ENCODE results near the gene RCE1.
"Not testable (repeated sequence)": the region's sequence is repeated elsewhere in the genome, so short reads cannot be mapped to it uniquely, and the experiment has no call there.

Gene RCE1, protein sequence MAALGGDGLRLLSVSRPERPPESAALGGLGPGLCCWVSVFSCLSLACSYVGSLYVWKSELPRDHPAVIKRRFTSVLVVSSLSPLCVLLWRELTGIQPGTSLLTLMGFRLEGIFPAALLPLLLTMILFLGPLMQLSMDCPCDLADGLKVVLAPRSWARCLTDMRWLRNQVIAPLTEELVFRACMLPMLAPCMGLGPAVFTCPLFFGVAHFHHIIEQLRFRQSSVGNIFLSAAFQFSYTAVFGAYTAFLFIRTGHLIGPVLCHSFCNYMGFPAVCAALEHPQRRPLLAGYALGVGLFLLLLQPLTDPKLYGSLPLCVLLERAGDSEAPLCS

GRCh38 chr11:66842896-66843775 is at the start of gene RCE1:
RCE1 (plus strand) TSS chr11:66843441; CDS start chr11:66843456, 15 bp downstream.
- in situ Hi-C loops (cut with MboI; ENCODE audit: low sequenced_read_pairs) = no loop called here

DNA sequence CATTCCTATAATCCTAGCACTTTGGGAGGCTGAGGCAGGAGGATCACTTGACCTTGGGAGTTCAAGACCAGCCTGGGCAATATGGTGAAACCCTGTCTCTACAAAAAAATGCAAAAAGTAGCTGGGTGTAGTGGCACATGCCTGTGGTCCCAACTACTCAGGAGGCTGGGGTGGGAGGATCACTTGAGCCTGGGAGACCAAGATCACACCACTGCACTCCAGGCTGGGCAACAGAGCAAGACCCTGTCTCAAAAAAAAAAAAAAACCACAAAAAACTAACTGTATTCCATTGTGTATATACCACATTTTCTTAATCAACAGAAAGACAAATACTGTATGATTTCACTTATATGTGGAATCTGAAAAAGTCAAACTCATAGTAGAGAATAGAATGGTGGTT is 43.4 kb upstream of the RCE1 start:
- in situ Hi-C loops (cut with MboI; ENCODE audit: low sequenced_read_pairs) = not testable (repeated sequence)

DNA sequence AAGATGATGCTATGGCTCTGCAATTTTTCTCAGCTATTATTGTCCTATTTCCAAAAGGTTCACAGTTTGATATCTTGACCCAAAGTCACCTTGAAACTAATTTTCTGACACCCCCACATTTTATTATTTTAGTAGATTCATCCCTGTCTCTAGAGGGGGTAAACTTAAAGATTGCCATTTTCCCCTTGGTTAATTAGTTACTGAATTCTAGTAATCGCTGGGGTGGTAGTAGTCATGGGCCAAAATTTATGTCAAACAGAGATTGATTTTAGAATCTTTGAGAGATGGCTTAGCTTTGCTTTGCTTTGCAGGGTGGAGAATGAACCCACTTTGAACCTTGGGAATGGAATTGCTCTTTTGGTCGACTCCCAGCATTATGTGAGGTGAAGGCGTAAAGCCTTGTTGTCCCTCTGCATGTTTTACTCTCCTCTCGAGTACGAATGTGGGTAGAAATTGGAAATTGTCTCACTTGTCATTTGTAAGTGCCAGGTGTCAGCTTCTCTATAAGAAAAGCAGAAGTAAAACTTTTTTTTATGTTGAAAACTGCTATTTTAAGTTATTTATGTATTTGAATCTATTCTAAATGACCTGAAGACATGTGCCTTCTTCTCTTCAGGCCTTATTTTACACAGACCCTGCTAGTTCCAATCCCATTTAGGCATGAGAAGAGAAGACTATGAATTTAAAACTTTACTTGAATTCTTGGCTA is 42.4 kb upstream of the RCE1 start:
- in situ Hi-C loops (cut with MboI; ENCODE audit: low sequenced_read_pairs) = no loop called here

- in situ Hi-C loops (cut with MboI; ENCODE audit: low sequenced_read_pairs) = no loop called here
Observed at GRCh38 chr11:66809592-66809991, 33.6 kb upstream of the RCE1 start.

DNA sequence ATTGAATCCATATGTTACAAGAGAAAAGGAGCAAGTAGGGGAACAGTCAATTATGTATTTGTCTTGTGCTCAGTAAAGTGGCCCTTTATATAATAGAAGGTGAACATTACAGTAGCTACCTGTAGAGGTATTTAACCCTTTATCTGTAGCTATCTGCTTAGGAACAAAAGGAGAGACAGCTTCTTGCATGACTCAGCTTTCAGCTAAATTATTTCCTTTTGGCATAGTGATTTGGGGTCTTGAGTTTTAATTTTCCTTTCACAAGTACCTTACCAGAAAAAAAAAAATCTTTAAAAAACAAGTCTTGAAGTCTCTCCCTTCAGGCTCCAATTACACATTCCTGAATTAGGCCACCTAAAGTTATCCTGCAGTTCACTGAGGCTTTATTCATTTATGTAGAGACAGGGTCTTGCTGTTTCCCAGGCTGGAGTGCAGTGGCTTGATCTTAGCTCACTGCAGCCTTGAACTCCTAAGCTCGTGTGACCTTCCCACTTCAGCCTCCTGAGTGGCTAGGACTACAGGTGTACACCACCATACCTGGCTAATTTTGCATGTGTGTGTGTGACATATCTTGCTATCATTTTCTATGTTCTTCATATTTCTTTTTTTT is 32.6 kb upstream of the RCE1 start:
- in situ Hi-C loops (cut with MboI; ENCODE audit: low sequenced_read_pairs) = no loop called here

GRCh38 chr11:66814678-66815077 is 28.6 kb upstream of the RCE1 start:
- in situ Hi-C loops (cut with MboI; ENCODE audit: low sequenced_read_pairs) = no loop called here

DNA sequence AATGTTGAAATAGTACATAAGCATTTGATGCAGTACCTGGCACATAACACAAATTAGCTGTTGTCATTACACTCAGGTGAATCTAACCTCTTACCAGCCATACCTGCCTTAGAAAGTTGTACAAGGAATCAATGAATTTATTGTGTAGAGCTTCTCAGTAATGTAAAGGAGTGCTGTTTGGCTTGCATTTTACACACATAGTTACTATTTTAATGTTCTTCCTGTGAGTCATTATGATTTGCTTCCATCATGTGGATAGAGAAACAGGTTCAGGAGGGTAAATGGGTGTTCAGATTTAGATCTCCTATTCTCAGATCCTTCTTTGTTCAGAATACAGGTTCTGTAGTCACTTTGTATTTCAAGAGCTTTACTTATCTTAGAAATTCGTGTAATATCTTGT is 27.6 kb upstream of the RCE1 start:
- in situ Hi-C loops (cut with MboI; ENCODE audit: low sequenced_read_pairs) = no loop called here

DNA sequence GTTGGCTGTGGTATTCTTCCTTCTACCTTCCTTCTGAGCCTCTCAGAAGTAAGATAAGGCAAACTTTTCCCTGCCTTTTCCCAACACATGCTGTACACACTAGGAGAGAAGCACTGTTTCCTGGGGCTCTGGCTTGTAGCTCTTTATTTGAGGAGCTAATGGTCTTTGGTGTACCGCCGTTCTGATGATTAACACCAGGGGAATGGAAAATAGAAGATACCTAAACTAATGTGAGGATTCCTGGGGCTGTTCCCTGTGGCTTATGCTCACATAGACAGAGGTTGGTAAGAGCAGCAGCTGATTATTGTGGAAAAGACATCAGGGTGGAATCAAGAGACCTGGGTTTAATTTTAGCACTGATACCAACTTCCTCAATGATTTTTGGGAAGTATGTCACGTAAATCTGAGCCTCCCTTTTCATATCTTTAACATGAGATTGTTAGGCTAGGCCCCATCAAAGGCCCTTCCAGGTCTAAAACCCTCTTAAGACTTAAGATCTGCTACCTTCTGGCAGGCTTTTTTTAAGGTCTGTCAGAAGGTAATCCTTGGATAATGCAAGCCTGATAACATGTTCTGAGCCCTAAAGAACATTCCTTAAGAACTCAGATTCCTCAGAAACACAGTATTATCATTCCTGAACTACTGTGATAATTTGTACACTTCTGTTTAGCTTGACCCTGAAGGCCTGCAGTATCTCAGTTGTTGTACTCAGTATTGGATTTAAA is 24.8 kb upstream of the RCE1 start:
- in situ Hi-C loops (cut with MboI; ENCODE audit: low sequenced_read_pairs) = no loop called here

- in situ Hi-C loops (cut with MboI; ENCODE audit: low sequenced_read_pairs) = no loop called here
Observed at GRCh38 chr11:66820381-66820780, 22.9 kb upstream of the RCE1 start.

- in situ Hi-C loops (cut with MboI; ENCODE audit: low sequenced_read_pairs) = no loop called here
Observed at GRCh38 chr11:66820901-66821300, 22.3 kb upstream of the RCE1 start.

DNA sequence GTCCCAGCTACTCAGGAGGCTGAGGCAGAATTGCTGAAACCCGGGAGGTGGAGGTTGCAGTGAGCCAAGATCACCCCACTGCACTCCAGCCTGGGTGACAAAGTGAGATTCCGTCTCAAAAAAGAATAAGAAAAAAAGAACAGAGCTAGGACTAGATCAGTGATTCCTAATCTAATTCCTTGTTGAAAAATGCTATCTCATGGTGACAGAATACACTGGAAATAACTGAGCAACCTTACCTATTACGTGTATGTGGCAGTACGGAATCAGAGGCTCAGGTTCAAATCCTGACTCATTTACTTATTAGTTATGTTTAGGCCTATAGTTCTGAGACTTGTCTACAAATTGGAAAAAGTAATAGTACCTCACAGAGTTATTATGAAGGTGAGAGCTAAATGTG is 19.5 kb upstream of the RCE1 start:
- in situ Hi-C loops (cut with MboI; ENCODE audit: low sequenced_read_pairs) = no loop called here

- in situ Hi-C loops (cut with MboI; ENCODE audit: low sequenced_read_pairs) = not testable (repeated sequence)
Observed at GRCh38 chr11:66824573-66824972, 18.7 kb upstream of the RCE1 start.

GRCh38 chr11:66834539-66834845 is 8.7 kb upstream of the RCE1 start:
- in situ Hi-C loops (cut with MboI; ENCODE audit: low sequenced_read_pairs) = no loop called here

DNA sequence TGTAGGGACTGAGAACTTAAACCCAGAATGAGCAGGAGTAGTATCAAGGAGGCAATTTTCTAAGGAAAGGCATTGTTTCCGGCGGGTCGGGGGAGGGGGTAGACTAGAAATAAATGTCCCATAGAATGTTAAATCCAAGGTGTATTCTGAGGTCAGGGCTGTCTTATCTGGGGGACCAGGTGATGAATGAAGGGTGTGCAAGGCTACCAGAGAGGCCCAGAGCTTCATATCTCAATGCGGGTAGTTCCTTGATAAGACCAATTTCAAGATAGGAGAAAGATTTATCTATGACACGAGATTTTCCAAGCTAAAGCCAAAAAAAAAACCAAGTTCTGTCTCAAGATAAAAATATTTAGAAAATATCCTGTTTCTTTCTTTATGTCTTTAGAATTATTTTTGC is 8.3 kb upstream of the RCE1 start:
- in situ Hi-C loops (cut with MboI; ENCODE audit: low sequenced_read_pairs) = no loop called here

- in situ Hi-C loops (cut with MboI; ENCODE audit: low sequenced_read_pairs) = no loop called here
Observed at GRCh38 chr11:66835768-66836405, 7.4 kb upstream of the RCE1 start.

- in situ Hi-C loops (cut with MboI; ENCODE audit: low sequenced_read_pairs) = no loop called here
Observed at GRCh38 chr11:66840317-66841091, 2.7 kb upstream of the RCE1 start.

DNA sequence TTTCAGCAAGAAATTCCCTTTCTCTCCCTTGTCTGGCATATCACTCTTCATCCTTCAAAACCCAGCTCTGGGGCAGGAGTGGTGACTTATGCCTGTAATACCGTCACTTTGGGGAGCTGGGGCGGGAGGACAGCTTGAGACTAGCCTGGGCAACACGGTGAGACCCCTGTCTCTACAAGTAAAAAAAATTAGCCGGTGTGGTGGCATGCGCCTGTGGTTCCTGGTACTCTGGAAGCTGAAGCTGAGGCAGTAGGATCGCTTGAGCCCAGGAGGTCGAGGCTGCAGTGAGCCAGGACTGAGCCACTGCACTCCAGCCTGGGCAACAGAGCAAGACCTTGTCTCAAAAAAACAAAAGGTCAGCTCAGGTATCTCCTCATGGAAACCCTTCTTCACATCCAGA is 1.4 kb upstream of the RCE1 start:
- in situ Hi-C loops (cut with MboI; ENCODE audit: low sequenced_read_pairs) = no loop called here

- in situ Hi-C loops (cut with MboI; ENCODE audit: low sequenced_read_pairs) = no loop called here
Observed at GRCh38 chr11:66842501-66842895, 743 bp upstream of the RCE1 start.

DNA sequence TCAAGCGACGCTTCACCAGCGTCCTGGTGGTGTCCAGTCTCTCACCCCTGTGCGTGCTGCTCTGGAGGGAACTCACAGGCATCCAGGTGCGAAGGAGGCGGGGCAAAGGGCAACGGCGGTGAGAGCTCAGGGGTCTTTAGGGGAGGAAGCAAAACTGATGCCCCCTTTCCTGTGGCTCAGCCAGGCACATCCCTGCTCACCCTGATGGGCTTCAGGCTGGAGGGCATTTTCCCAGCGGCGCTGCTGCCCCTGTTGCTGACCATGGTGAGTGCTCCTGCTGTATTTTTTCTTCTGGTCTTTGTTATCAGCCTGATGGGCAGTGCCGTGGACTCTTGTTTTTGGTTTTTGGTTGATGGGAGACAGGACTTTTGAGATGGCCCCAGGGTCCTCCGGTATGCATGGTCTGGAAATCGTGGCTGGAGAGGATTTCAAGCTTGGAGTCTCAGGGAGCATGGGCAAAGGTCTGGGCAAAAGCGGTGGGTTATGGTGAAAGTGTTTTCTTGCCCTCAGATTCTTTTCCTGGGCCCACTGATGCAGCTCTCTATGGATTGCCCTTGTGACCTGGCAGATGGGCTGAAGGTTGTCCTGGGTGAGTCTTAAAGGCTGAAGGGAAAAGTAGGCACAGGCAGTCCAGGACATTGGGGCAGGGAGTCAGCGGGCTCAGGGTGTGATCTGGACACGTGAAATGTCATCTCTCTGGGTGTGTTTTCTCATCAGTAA is 695 bp downstream of the RCE1 start:
- in situ Hi-C loops (cut with MboI; ENCODE audit: low sequenced_read_pairs) = no loop called here

Data from hTERT RPE-1 (cell line).